ENCODE results near the gene ITPR1. TPM values are rescaled to one million over a fixed set of nuclear protein-coding genes. Genes with fewer than 3 reads are reported as not detected.

ITPR1 gene
- total and polyA plus RNA-seq, 11 donors = 8.9 to 55.8 (median 19.9) TPM

GRCh38 chr3:4718179-4718736 is 225.1 kb downstream of the ITPR1 start:
- Histone ChIP-seq H3K4me1 (peaks cover 0 to 63% (median 39%) of the 10 kb centered on the region in 12 donors), H3K4me3 (no peak overlapping the region), H3K27ac (peak overlapping the region in 9 of 12 donors; percentile 38 to 73 (median 52)), H3K36me3 (peaks cover 0 to 27% (median 18%) of the 10 kb centered on the region in 9 donors), H3K27me3 (no peaks in the 10 kb centered on the region), H3K9me3 (no peaks in the 10 kb centered on the region)
- intact Hi-C loops (cut with DNase I) = loop anchor here in 4 of 10 donors (2.0 to 10.0 kb wide), 5 partner anchors 157 to 467 kb away; partner anchors contain the start of gene EDEM1 (in 1 of the 4)
- DNase-seq = no peak
- WGBS, 4 donors = 74 to 90% (median 76%) methylated on average over 4 of the region's 4 CpGs
- ATAC-seq = no peak
- no peak for TF ChIP-seq POLR2A (IDR thresholded peaks at IDR 0.05)
- no peak for TF ChIP-seq CTCF (IDR thresholded peaks at IDR 0.05)

GRCh38 chr3:4719046-4719501 is 225.9 kb downstream of the ITPR1 start:
- H3K27ac ChIP-seq = peak overlapping the region in 10 of 12 donors; percentile 4 to 73 (median 50)
- peaks cover 0 to 19% (median 10%) of the 10 kb centered on the region in 9 donors for H3K36me3 ChIP-seq
- H3K4me3 ChIP-seq = no peak overlapping the region
- intact Hi-C loops (cut with DNase I) = loop anchor here in 4 of 10 donors (1.0 to 10.0 kb wide), 6 partner anchors 156 to 466 kb away; partner anchors contain the start of gene EDEM1 (in 1 of the 4)
- peaks cover 0 to 70% (median 41%) of the 10 kb centered on the region in 12 donors for H3K4me1 ChIP-seq
- TF ChIP-seq CTCF (IDR thresholded peaks at IDR 0.05) (no peak), POLR2A (IDR thresholded peaks at IDR 0.05) (no peak)
- no peaks in the 10 kb centered on the region for H3K9me3 ChIP-seq
- ATAC-seq = peak in 1 of 4 donors; percentile 9
- 47 to 74% (median 59%) methylated on average over 7 to 8 of the region's 8 CpGs for WGBS, 4 donors
- H3K27me3 ChIP-seq = no peaks in the 10 kb centered on the region
- DNase-seq = no peak

- H3K4me3 ChIP-seq = no peak overlapping the region
- no peaks in the 10 kb centered on the region for H3K9me3 ChIP-seq
- ATAC-seq = peak; percentile 65 to 80 (median 72)
- DNase-seq = peak in 4 of 5 donors; percentile 78 to 84 (median 81)
- peaks cover 0 to 19% (median 2%) of the 10 kb centered on the region in 9 donors for H3K36me3 ChIP-seq
- TF ChIP-seq POLR2A (IDR thresholded peaks at IDR 0.05) (no peak), CTCF (IDR thresholded peaks at IDR 0.05) (peak; percentile 28 to 74 (median 62))
- peak overlapping the region in 11 of 12 donors; percentile 18 to 73 (median 58) for H3K27ac ChIP-seq
- H3K4me1 ChIP-seq = peaks cover 0 to 75% (median 42%) of the 10 kb centered on the region in 12 donors
- 40 to 44% (median 41%) methylated on average over 12 of the region's 12 CpGs for WGBS, 4 donors
- intact Hi-C loops (cut with DNase I) = loop anchor here (2.0 to 10.0 kb wide), 11 partner anchors 104 to 307 kb away; partner anchors contain the start of gene BHLHE40 (in 2 of the 10)
- no peaks in the 10 kb centered on the region for H3K27me3 ChIP-seq
Measured at GRCh38 chr3:4720316-4721075, 227.3 kb downstream of the ITPR1 start.

GRCh38 chr3:4721511-4721911 is 228.4 kb downstream of the ITPR1 start:
- Histone ChIP-seq H3K9me3 (no peaks in the 10 kb centered on the region), H3K27ac (peak overlapping the region in 9 of 12 donors; percentile 12 to 73 (median 58)), H3K36me3 (peaks cover 0 to 22% (median 4%) of the 10 kb centered on the region in 9 donors), H3K4me3 (no peak overlapping the region), H3K4me1 (peaks cover 0 to 70% (median 41%) of the 10 kb centered on the region in 12 donors), H3K27me3 (no peaks in the 10 kb centered on the region)
- TF ChIP-seq POLR2A (IDR thresholded peaks at IDR 0.05) (no peak), CTCF (IDR thresholded peaks at IDR 0.05) (no peak)
- 79 to 89% (median 83%) methylated on average over 9 of the region's 9 CpGs for WGBS, 4 donors
- DNase-seq = no peak
- intact Hi-C loops (cut with DNase I) = loop anchor here (2.0 to 10.0 kb wide), 11 partner anchors 103 to 306 kb away; partner anchors contain the start of gene BHLHE40 (in 2 of the 10)
- no peak for ATAC-seq

All from heart left ventricle (tissue), 16 donors.